T-cell (primary cell): ENCODE results near the gene SLC26A1. TPM values are rescaled to one million over a fixed set of nuclear protein-coding genes. Genes with fewer than 3 reads are reported as not detected.

Experiments
- ATAC-seq, 4 experiments: fragments of 200-7000 bp in 3 of 4; fragments of 150-1000 bp in 1 of 4; cut with Tn5 transposase; replicated peaks in 1 of 4; 1 replicate in 3 of 4; 2 replicates in 1 of 4; pipeline ENCODE4 v1.10.0; 2021; ENCODE audit warnings: moderate library complexity in 3 of 4, mild to moderate bottlenecking in 2 of 4, moderate number of reproducible peaks in 1 of 4
- CTCF ChIA-PET, 2 donors: fragments of 300-600 bp; sonication (Branson Sonifier 250); formaldehyde crosslinking; loops; one replicate each; lab custom pipeline; 2022; ENCODE audit warnings: antibody characterized with exemption in 2 of 2; lab: Charles Lee
- POLR2A ChIA-PET, 2 donors: fragments of 300-600 bp; sonication (Branson Sonifier 250); formaldehyde crosslinking; loops; one replicate each; lab custom pipeline; 2022; ENCODE audit warnings: antibody characterized with exemption in 2 of 2; lab: Charles Lee
- DNase-seq, 35 experiments: peaks; one replicate each; pipeline versions ENCODE4 v3.0.0 to v3.0.0-alpha.2; 2013 to 2023
- H3K27ac ChIP-seq: one replicate; pipeline ENCODE4 v1.5.1; 2013; ENCODE audit warnings: low read length
- H3K27me3 ChIP-seq, 2 experiments: replicated peaks in 1 of 2; 1 replicate in 1 of 2; 2 replicates in 1 of 2; pipeline versions ENCODE4 v1.6.1 to v1.7.0; 2013; ENCODE audit warnings: low read length in 1 of 2, mixed read lengths in 1 of 2; ENCODE audit not compliant: control insufficient read depth in 2 of 2, insufficient read depth in 2 of 2; ENCODE audit errors: extremely low read depth in 1 of 2
- H3K36me3 ChIP-seq, 2 donors: 1 replicate in 1 of 2; 2 replicates in 1 of 2; pipeline versions ENCODE4 v1.6.1 to v1.7.0; 2013; ENCODE audit warnings: low read length in 1 of 2; ENCODE audit not compliant: control insufficient read depth in 2 of 2, insufficient read depth in 1 of 2; ENCODE audit errors: extremely low read depth in 1 of 2
- H3K4me1 ChIP-seq, 2 experiments: 1 replicate in 1 of 2; 2 replicates in 1 of 2; pipeline versions ENCODE4 v1.6.1 to v1.7.0; 2013; ENCODE audit warnings: low read length in 2 of 2, mixed read lengths in 1 of 2; ENCODE audit not compliant: insufficient read depth in 2 of 2, control insufficient read depth in 1 of 2; ENCODE audit errors: extremely low read depth in 1 of 2
- H3K4me3 ChIP-seq, 2 donors: 1 replicate in 1 of 2; 2 replicates in 1 of 2; pipeline versions ENCODE4 v1.5.1 to v1.7.0; 2013; ENCODE audit warnings: mild to moderate bottlenecking in 2 of 2, low read length in 1 of 2, moderate library complexity in 1 of 2; ENCODE audit not compliant: control insufficient read depth in 1 of 2; ENCODE audit errors: extremely low read depth in 1 of 2
- H3K9me3 ChIP-seq: 2 replicates; pipeline ENCODE4 v1.7.0; 2013
- H3K27ac Mint-ChIP-seq, 2 donors: one replicate each; pipeline ENCODE4 v1.8.0; 2020 to 2021; ENCODE audit warnings: mild to moderate bottlenecking in 2 of 2, mixed read lengths in 2 of 2
- H3K27me3 Mint-ChIP-seq, 2 donors: one replicate each; pipeline ENCODE4 v1.8.0; 2021 to 2022; ENCODE audit warnings: mixed read lengths in 2 of 2
- H3K36me3 Mint-ChIP-seq: one replicate; pipeline ENCODE4 v1.8.0; 2021; ENCODE audit warnings: mixed read lengths
- H3K4me1 Mint-ChIP-seq, 3 donors: one replicate each; pipeline ENCODE4 v1.8.0; 2020 to 2022; ENCODE audit warnings: mixed read lengths in 3 of 3, mild to moderate bottlenecking in 1 of 3
- H3K4me3 Mint-ChIP-seq, 3 donors: one replicate each; pipeline ENCODE4 v1.8.0; 2020 to 2022; ENCODE audit warnings: mild to moderate bottlenecking in 3 of 3, mixed read lengths in 3 of 3, moderate library complexity in 3 of 3
- H3K9me3 Mint-ChIP-seq, 3 donors: one replicate each; pipeline ENCODE4 v1.8.0; 2020 to 2022; ENCODE audit warnings: mixed read lengths in 3 of 3
- WGBS: methylation state at CpG from one replicate; pipeline ENCODE4 v1.1.5; 2013; ENCODE audit warnings: missing lambda C conversion rate; ENCODE audit not compliant: insufficient coverage; 5-methylcytosine and 5-hydroxymethylcytosine counted together
- total RNA-seq, 35 experiments: library from RNA in 6 of 35; stranded (reverse) in 6 of 35; fragments of 120-200 nt in 1 of 35; gene quantifications; one replicate each; pipeline versions ENCODE4 v1.2.1 to v1.2.4 and lab custom pipeline; 2013 to 2026

Gene SLC26A1
- total RNA-seq, 5 donors from 2014 or later (not counting 1 experiment from before 2014, with no cell fraction given), result 0.16 to 1.5 (median 0.39) TPM; not detected in 1

DNA sequence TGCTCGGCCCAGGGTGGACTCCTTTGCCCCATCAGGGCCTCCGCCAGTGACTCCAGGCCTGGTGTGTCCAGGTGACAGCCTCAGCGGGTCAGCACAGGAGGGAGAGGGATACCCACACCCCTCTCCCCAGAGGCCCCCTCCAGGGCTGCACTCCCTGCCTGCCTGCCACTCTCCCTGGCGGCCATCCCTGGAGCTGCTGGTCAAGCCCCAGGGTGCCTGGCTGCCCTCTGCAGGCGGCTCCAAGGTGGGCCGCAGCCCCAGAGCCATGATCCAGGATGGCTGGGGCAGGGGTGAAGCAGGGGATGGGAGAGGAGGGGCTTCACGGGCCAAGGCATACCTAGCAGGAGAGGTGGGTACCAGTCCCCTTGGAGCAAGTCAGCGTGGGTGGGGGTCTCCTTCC, 22.0 kb upstream of the SLC26A1 start:
- no peaks in the 10 kb centered on the region for H3K9me3 Mint-ChIP-seq
- Histone ChIP-seq H3K27me3 (peaks cover 0 to 3% of the 10 kb centered on the region in 2 experiments), H3K27ac (no peak overlapping the region), H3K9me3 (no peaks in the 10 kb centered on the region), H3K4me1 (peaks cover 0 to 36% of the 10 kb centered on the region in 2 experiments), H3K4me3 (no peak overlapping the region), H3K36me3 (no peaks in the 10 kb centered on the region)
- H3K27ac Mint-ChIP-seq, result no peak overlapping the region
- POLR2A ChIA-PET, result no interaction called here
- H3K27me3 Mint-ChIP-seq, result no peaks in the 10 kb centered on the region
- H3K4me3 Mint-ChIP-seq, result no peak overlapping the region
- WGBS, result 88% methylated on average over 6 of the region's 8 CpGs
- DNase-seq, result no peak
- H3K36me3 Mint-ChIP-seq, result no peaks in the 10 kb centered on the region
- no peak for ATAC-seq
- peaks cover 4 to 16% (median 11%) of the 10 kb centered on the region in 3 donors for H3K4me1 Mint-ChIP-seq
- CTCF ChIA-PET, result no interaction called here

DNA sequence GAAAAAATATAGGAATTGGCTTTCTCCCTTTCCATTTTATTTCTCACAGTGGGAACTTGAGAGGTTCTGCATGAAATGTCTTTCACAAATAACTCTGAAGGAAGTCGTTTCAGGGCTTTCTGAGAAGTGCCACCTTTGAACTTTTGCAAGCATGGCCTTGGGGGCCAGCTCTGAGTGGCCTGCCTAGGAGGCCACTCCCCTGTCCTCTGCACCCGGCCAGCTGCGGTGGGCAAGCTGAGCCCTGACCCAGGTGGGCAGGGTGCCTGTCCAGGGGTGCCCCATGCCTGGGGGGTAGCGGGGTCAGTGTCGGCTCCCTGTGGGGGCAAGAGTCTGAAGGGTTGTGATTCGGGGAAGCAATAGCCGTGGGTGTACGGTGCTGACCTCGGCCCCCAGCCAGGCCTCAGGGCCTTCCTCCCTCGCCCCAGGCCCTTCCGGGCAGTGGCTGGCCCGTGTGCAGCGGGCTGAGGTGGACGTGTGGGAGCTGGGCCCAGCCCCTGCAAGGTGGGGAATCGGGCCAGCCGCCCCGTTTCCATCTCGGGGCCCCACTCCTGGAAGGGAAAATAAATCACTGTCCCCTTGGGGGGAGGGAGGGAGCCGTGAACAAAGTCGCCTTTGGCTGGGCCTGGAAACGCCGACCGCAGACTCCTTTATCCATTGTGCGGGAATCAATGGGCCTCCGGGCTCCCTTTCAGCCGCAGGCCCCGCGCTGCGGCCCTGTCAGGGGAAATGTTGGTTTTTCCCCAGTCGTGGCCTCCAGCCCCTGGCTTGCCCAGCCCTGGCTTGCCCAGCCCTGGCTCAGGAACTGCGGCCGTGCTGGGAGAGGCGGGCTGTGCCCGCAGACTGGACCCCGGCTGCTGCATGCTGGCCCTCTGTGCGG, 21.3 kb upstream of the SLC26A1 start:
- H3K36me3 Mint-ChIP-seq, result no peaks in the 10 kb centered on the region
- CTCF ChIA-PET, result interaction anchor here in 1 of 2 donors (0.5 kb wide), 1 partner anchor 334 kb away, joined by 3 read pairs; no protein-coding TSS in a partner anchor
- no peak overlapping the region for H3K27ac Mint-ChIP-seq
- H3K4me1 ChIP-seq, result peaks cover 2 to 31% of the 10 kb centered on the region in 2 experiments
- H3K36me3 ChIP-seq, result no peaks in the 10 kb centered on the region
- WGBS, result 94% methylated on average over 33 of the region's 36 CpGs
- H3K27me3 ChIP-seq, result peaks cover 0 to 3% of the 10 kb centered on the region in 2 experiments
- DNase-seq (no peak), ATAC-seq (no peak)
- H3K9me3 Mint-ChIP-seq, result no peaks in the 10 kb centered on the region
- POLR2A ChIA-PET, result no interaction called here
- H3K4me3 ChIP-seq, result no peak overlapping the region
- no peaks in the 10 kb centered on the region for H3K27me3 Mint-ChIP-seq
- H3K9me3 ChIP-seq, result no peaks in the 10 kb centered on the region
- peak overlapping the region; percentile 52 to 54 (median 53) for H3K4me3 Mint-ChIP-seq
- no peak overlapping the region for H3K27ac ChIP-seq
- peaks cover 4 to 12% (median 6%) of the 10 kb centered on the region in 3 donors for H3K4me1 Mint-ChIP-seq

GRCh38 chr4:1013225-1014073, 20.2 kb upstream of the SLC26A1 start:
- ATAC-seq, result no peak
- H3K4me3 Mint-ChIP-seq, result peak overlapping the region; percentile 52 to 54 (median 53)
- POLR2A ChIA-PET, result no interaction called here

DNA sequence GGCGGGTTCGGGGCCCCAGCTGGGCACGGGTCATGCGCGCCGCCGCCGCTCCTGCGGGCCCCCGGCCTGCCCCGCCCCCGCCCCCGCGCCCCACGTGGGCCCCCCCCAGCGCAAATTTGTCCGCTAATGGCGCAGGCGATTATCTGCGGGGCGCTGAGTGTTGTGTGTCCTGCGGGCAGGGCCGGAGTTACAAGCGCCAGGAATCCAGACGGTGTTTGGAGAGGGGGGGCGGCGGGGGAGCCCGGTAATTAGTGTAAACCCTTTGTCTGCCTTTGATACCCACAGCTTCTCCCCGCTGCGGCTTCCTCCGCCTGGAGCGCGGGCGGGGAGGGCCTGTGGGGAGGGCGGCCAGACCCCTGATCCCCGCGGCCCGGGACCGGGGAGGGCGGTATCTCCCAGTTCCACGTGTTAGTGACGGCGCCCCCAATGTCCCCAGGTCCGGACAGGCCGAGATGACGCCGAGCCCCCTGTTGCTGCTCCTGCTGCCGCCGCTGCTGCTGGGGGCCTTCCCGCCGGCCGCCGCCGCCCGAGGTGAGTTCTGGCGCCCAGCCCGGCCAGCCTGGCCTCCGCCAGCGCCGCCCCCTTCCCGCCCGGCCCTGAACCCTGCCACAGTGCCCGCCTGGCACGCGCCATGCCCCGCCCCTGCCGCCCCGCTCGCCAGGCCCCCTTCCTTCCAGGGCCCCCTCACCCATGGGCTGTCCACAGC, 19.0 kb upstream of the SLC26A1 start:
- POLR2A ChIA-PET, result no interaction called here
- Histone ChIP-seq H3K4me3 (peak overlapping the region in 1 of 2 donors; percentile 55), H3K27me3 (peaks cover 0 to 20% of the 10 kb centered on the region in 2 experiments), H3K4me1 (peaks cover 2 to 38% of the 10 kb centered on the region in 2 experiments), H3K36me3 (no peaks in the 10 kb centered on the region), H3K9me3 (no peaks in the 10 kb centered on the region), H3K27ac (no peak overlapping the region)
- Mint-ChIP-seq H3K9me3 (no peaks in the 10 kb centered on the region), H3K27ac (no peak overlapping the region), H3K27me3 (peaks cover 12 to 18% of the 10 kb centered on the region in 2 donors), H3K4me3 (peak overlapping the region; percentile 58 to 71 (median 70)), H3K4me1 (peaks cover 11 to 19% (median 12%) of the 10 kb centered on the region in 3 donors), H3K36me3 (no peaks in the 10 kb centered on the region)
- 1% methylated on average over 42 of the region's 69 CpGs for WGBS
- DNase-seq (peak in 26 of 35 experiments; percentile 11 to 59 (median 26)), ATAC-seq (no peak)
- CTCF ChIA-PET, result no interaction called here

More at GRCh38 chr4:1013225-1014073, 20.2 kb upstream of the SLC26A1 start:
- Mint-ChIP-seq H3K36me3 (no peaks in the 10 kb centered on the region), H3K27ac (no peak overlapping the region), H3K9me3 (no peaks in the 10 kb centered on the region), H3K27me3 (peaks cover 3 to 7% of the 10 kb centered on the region in 2 donors), H3K4me1 (peaks cover 11 to 19% (median 12%) of the 10 kb centered on the region in 3 donors)
- Histone ChIP-seq H3K9me3 (no peaks in the 10 kb centered on the region), H3K27ac (no peak overlapping the region), H3K36me3 (no peaks in the 10 kb centered on the region), H3K27me3 (peaks cover 0 to 10% of the 10 kb centered on the region in 2 experiments), H3K4me1 (peaks cover 2 to 38% of the 10 kb centered on the region in 2 experiments), H3K4me3 (no peak overlapping the region)
- CTCF ChIA-PET, result interaction anchor here in 1 of 2 donors (0.5 kb wide), 1 partner anchor 335 kb away, joined by 3 read pairs; no protein-coding TSS in a partner anchor
- DNase-seq, result no peak
- WGBS, result over 99% methylated on average over 37 of the region's 43 CpGs

- H3K4me3 Mint-ChIP-seq, result peak overlapping the region in 1 of 3 donors; percentile 90
- peaks cover under 1 to 23% of the 10 kb centered on the region in 2 experiments for H3K27me3 ChIP-seq
- ATAC-seq (peak in 1 of 4 experiments; percentile 2), DNase-seq (no peak)
- H3K27me3 Mint-ChIP-seq, result peaks cover 18 to 23% of the 10 kb centered on the region in 2 donors
- ChIA-PET CTCF (no interaction called here), POLR2A (no interaction called here)
- no peaks in the 10 kb centered on the region for H3K9me3 ChIP-seq
- H3K4me1 Mint-ChIP-seq, result peaks cover 11 to 19% (median 12%) of the 10 kb centered on the region in 3 donors
- no peaks in the 10 kb centered on the region for H3K36me3 Mint-ChIP-seq
- WGBS, result 2% methylated on average over 47 of the region's 69 CpGs
- H3K4me3 ChIP-seq, result no peak overlapping the region
- H3K27ac ChIP-seq, result no peak overlapping the region
- no peaks in the 10 kb centered on the region for H3K9me3 Mint-ChIP-seq
- no peaks in the 10 kb centered on the region for H3K36me3 ChIP-seq
- no peak overlapping the region for H3K27ac Mint-ChIP-seq
- H3K4me1 ChIP-seq, result peaks cover 2 to 38% of the 10 kb centered on the region in 2 experiments
These were observed 18.4 kb upstream of the SLC26A1 start for GRCh38 chr4:1011666-1012033.
